ENCODE results near the gene ATP7B.

The ATP7B gene

DNA sequence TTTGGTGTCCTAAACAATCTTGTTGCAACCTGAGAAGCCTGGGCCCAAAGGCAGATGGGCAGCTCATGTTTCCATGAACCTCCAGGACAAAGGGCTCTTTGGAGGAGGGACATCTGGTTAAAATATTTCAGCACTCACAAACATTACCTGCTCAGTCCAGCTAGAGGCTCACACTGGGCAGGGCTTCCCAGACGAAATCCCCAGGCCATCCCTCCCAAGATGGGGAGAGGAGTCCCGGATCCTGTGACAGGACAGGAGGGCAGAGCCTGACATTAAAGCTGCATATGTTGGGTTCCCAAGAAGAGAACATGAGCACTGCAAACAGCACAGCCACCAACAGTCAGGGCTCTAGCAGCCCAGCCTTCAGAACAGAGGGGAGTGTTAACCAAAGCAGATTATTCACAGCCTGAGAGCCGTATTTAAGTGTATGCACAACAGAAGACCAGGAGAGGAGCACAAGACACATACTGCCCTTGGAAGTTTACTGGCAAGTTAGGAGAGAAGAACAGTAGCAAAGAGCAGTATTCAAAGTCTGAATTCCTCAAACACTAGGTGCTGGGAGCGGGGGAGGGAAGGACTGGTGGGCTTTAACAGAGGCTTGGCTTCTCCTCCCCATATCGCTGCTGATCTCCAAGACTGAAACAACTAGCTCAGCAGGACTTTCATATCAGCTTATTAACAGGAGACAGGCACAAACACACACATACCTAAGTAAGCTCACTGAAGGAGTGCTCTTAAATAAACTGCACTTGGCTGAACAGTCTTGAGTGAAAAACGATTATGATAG lies 12.3 kb downstream of the ATP7B start:
- DNase-seq (ENCODE audit: low spot score) = no peak
- TF ChIP-seq CTCF (IDR thresholded peaks at IDR 0.05; ENCODE audit: extremely low read depth, missing control alignments) = no peak

- DNase-seq (ENCODE audit: low spot score) = no peak
- TF ChIP-seq CTCF (IDR thresholded peaks at IDR 0.05; ENCODE audit: extremely low read depth, missing control alignments) = no peak
Observed at GRCh38 chr13:51997641-51998330, 13.5 kb downstream of the ATP7B start.

DNA sequence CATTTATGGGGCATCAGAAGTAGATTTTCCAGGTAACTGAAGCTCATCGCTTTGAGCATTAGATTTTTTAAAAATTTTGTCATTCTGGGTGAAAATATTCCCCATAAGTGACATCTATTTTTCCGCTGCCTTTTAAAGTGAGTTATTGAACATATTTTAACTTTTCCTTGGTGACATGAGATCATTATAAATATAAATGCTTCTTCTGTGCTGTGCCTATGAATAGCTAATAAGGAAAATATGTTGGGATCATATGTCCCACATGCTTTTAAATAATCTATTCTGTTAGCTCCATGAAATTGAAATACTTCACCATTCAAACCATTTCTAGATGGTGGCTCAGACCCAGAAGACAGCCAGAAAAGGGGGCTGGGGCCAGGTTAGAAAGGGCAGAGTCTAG lies 14.1 kb downstream of the ATP7B start:
- TF ChIP-seq CTCF (IDR thresholded peaks at IDR 0.05; ENCODE audit: extremely low read depth, missing control alignments) = no peak
- DNase-seq (ENCODE audit: low spot score) = no peak

DNA sequence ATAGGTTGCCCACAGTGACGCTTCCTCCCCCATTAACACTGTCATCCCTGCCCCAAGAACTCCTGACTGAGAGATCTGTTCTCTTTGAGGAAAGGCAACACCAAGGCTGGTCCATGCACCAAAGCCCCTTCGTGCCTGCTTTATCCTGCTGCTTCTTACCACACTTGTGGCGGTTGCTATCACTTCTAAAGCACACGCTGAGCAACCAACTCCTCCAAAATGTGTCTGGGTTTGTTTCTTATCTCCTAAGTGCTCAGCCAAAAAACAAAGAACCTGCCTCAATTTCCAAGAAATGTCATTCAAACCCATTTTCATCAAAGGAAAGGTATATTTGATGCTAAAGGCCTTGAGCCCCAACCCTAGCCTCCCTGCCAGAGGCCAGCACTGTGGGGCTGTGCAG lies 14.6 kb downstream of the ATP7B start:
- no peak for DNase-seq (ENCODE audit: low spot score)
- TF ChIP-seq CTCF (IDR thresholded peaks at IDR 0.05; ENCODE audit: extremely low read depth, missing control alignments) = no peak

- DNase-seq (ENCODE audit: low spot score) = no peak
- no peak for TF ChIP-seq CTCF (IDR thresholded peaks at IDR 0.05; ENCODE audit: extremely low read depth, missing control alignments)
Observed at GRCh38 chr13:51995677-51996551, 15.3 kb downstream of the ATP7B start.

- no peak for TF ChIP-seq CTCF (IDR thresholded peaks at IDR 0.05; ENCODE audit: extremely low read depth, missing control alignments)
- no peak for DNase-seq (ENCODE audit: low spot score)
Observed at GRCh38 chr13:51993713-51994112, 17.5 kb downstream of the ATP7B start.
